GM23248 (cell line): ENCODE data around the gene PFKFB2. TPM values are rescaled to one million over a fixed set of nuclear protein-coding genes. Genes with fewer than 3 reads are reported as not detected.

Experiments used
- DNase-seq: peaks from one replicate; pipeline ENCODE4 v3.0.0-alpha.2; 2015
- H2AFZ ChIP-seq: fragments of 200-600 bp; sonication (generic); 2 replicates; pipeline ENCODE4 v1.6.1; 2016; ENCODE audit warnings: antibody characterized with exemption
- H3F3A ChIP-seq: fragments of 200-600 bp; sonication (generic); 2 replicates; pipeline ENCODE4 v1.6.1; 2016; ENCODE audit warnings: mild to moderate bottlenecking, antibody characterized with exemption, mixed run types; ENCODE audit not compliant: insufficient read depth
- H3K27ac ChIP-seq: fragments of 200-600 bp; sonication (generic); 2 replicates; pipeline ENCODE4 v1.5.1; 2016; ENCODE audit warnings: mild to moderate bottlenecking
- H3K27me3 ChIP-seq: fragments of 200-600 bp; sonication (generic); replicated peaks from 2 replicates; pipeline ENCODE4 v1.6.1; 2016; ENCODE audit warnings: mild to moderate bottlenecking; ENCODE audit not compliant: insufficient read depth
- H3K36me3 ChIP-seq: fragments of 200-600 bp; sonication (generic); 2 replicates; pipeline ENCODE4 v1.6.1; 2016; ENCODE audit warnings: low read depth, mild to moderate bottlenecking
- H3K4me1 ChIP-seq: fragments of 200-600 bp; sonication (generic); 2 replicates; pipeline ENCODE4 v1.6.1; 2016; ENCODE audit warnings: mild to moderate bottlenecking; ENCODE audit not compliant: insufficient read depth
- H3K4me2 ChIP-seq: fragments of 200-600 bp; sonication (generic); one replicate; pipeline ENCODE4 v1.6.1; 2016; ENCODE audit warnings: mild to moderate bottlenecking; ENCODE audit not compliant: unreplicated experiment
- H3K4me3 ChIP-seq: fragments of 200-600 bp; sonication (generic); 2 replicates; pipeline ENCODE4 v1.5.1; 2016; ENCODE audit warnings: mild to moderate bottlenecking
- H3K79me2 ChIP-seq: fragments of 200-600 bp; sonication (generic); 2 replicates; pipeline ENCODE4 v1.6.1; 2016; ENCODE audit warnings: mild to moderate bottlenecking; ENCODE audit not compliant: insufficient read depth
- H3K9ac ChIP-seq: fragments of 200-600 bp; sonication (generic); 2 replicates; pipeline ENCODE4 v1.6.1; 2016; ENCODE audit warnings: mild to moderate bottlenecking
- H3K9me2 ChIP-seq: fragments of 200-600 bp; sonication (generic); 2 replicates; pipeline ENCODE4 v1.6.1; 2016; ENCODE audit warnings: mixed run types, mild to moderate bottlenecking, moderate library complexity; ENCODE audit not compliant: insufficient read depth
- H3K9me3 ChIP-seq: fragments of 200-600 bp; sonication (generic); one replicate; pipeline ENCODE4 v1.6.1; 2017; ENCODE audit warnings: low read depth
- H4K20me1 ChIP-seq: fragments of 200-600 bp; sonication (generic); 2 replicates; pipeline ENCODE4 v1.6.0; 2016; ENCODE audit not compliant: insufficient read depth
- EZH2 ChIP-seq: fragments of 200-600 bp; sonication (generic); IDR thresholded peaks from 2 replicates; pipeline ENCODE4 v1.6.1; 2018; ENCODE audit warnings: antibody characterized with exemption, mild to moderate bottlenecking; ENCODE audit not compliant: insufficient read depth, poor library complexity, severe bottlenecking
- EZH2phosphoT487 ChIP-seq: fragments of 200-600 bp; sonication (generic); IDR thresholded peaks from 2 replicates; pipeline ENCODE4 v1.6.1; 2018; ENCODE audit warnings: antibody characterized with exemption, moderate library complexity, mild to moderate bottlenecking, low read depth; ENCODE audit not compliant: insufficient read depth
- WGBS, 2 experiments: methylation state at CpG; one replicate each; pipeline ENCODE4 v1.1.6; 2015 to 2017; ENCODE audit warnings: low lambda C conversion rate in 2 of 2, low coverage in 1 of 2; ENCODE audit errors: missing lambda C conversion rate in 2 of 2; 5-methylcytosine and 5-hydroxymethylcytosine counted together
- in situ Hi-C: fragments of 300-500 bp; cut with MboI; formaldehyde crosslinking; loops from 2 replicates; pipeline ENCODE4 v1.15.0; 2020
- polyA plus RNA-seq: library from polyadenylated mRNA; unstranded; fragments of >200 nt; fragmentation: Nextera tagmentation; extraction: Ambion mirVana; gene quantifications from 2 replicates; pipeline ENCODE4 v1.2.1, GENCODE V29; 2016
- total RNA-seq: library from RNA; depleted of rRNA; stranded (reverse); fragments of >200 nt; shearing (Covaris generic); gene quantifications from 2 replicates; pipeline ENCODE4 v1.2.3, GENCODE V29; 2014

PFKFB2 gene
- total and polyA plus RNA-seq, 2 experiments from 2014 or later, result 1.6 to 4.2 TPM

- no peak overlapping the region for H3K9ac ChIP-seq
- H3K27ac ChIP-seq, result no peak overlapping the region
- no peak overlapping the region for H2AFZ ChIP-seq
- no peak overlapping the region for H3K4me3 ChIP-seq
- no peaks in the 10 kb centered on the region for H3F3A ChIP-seq
- no peaks in the 10 kb centered on the region; the same call in 1 of the 2 replicates for H3K27me3 ChIP-seq
- TF ChIP-seq EZH2phosphoT487, result no peak
- TF ChIP-seq EZH2, result no peak
- in situ Hi-C loops, result no loop called here
- no peaks in the 10 kb centered on the region for H3K9me2 ChIP-seq
- 19 to 24% methylated on average over 2 of the region's 2 CpGs for WGBS, 2 experiments
- H3K79me2 ChIP-seq, result no peaks in the 10 kb centered on the region
- no peak for DNase-seq
- H3K4me1 ChIP-seq, result no peaks in the 10 kb centered on the region
- H3K9me3 ChIP-seq, result no peaks in the 10 kb centered on the region
- H3K36me3 ChIP-seq, result no peaks in the 10 kb centered on the region
- H4K20me1 ChIP-seq, result no peaks in the 10 kb centered on the region
- no peak overlapping the region for H3K4me2 ChIP-seq
Measured at GRCh38 chr1:207093944-207094343, 40.9 kb downstream of the PFKFB2 start.

DNA sequence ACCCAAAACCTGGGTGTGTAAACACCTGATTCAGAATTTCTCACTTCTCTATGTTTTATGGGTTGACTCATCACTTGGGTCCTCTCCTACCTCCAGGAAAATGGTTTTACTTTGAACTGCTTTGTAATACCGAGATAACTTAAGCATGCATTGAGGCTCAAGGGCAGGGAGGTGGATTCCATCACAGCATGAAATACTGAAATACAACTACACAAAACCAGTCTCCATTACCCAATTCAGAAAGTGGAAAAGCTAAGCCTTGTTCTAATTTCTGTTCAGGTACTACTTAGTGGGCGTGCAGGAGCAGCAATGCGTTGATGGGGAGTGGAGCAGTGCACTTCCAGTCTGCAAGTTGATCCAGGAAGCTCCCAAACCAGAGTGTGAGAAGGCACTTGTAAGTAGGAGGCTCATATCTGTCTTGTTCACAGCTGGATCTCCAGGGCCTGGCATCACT, 44.8 kb downstream of the PFKFB2 start:
- Histone ChIP-seq H3K36me3 (no peaks in the 10 kb centered on the region), H4K20me1 (no peaks in the 10 kb centered on the region), H3K9me2 (no peaks in the 10 kb centered on the region), H3K4me3 (no peak overlapping the region), H3K9ac (no peak overlapping the region), H3K4me2 (no peak overlapping the region), H3K9me3 (no peaks in the 10 kb centered on the region), H3K27me3 (peaks cover 8% of the 10 kb centered on the region), H3K27ac (no peak overlapping the region), H3K4me1 (no peaks in the 10 kb centered on the region), H3F3A (no peaks in the 10 kb centered on the region), H2AFZ (no peak overlapping the region), H3K79me2 (no peaks in the 10 kb centered on the region)
- no peak for TF ChIP-seq EZH2phosphoT487
- in situ Hi-C loops, result no loop called here
- DNase-seq, result no peak
- WGBS, 2 experiments, result 63 to 73% methylated on average over 3 of the region's 3 CpGs

GRCh38 chr1:207101720-207102119, 48.6 kb downstream of the PFKFB2 start:
- Histone ChIP-seq H3K9ac (no peak overlapping the region), H3K4me3 (no peak overlapping the region), H3K36me3 (no peaks in the 10 kb centered on the region), H4K20me1 (no peaks in the 10 kb centered on the region), H3K4me2 (no peak overlapping the region), H3K79me2 (no peaks in the 10 kb centered on the region), H3K9me3 (no peaks in the 10 kb centered on the region), H3K9me2 (no peaks in the 10 kb centered on the region), H3K4me1 (no peaks in the 10 kb centered on the region), H3K27me3 (peaks cover 8% of the 10 kb centered on the region), H3K27ac (no peak overlapping the region), H2AFZ (no peak overlapping the region), H3F3A (no peaks in the 10 kb centered on the region)
- 16 to 20% methylated on average over 1 of the region's 1 CpG for WGBS, 2 experiments
- in situ Hi-C loops, result no loop called here
- TF ChIP-seq EZH2phosphoT487, result no peak
- TF ChIP-seq EZH2, result no peak
- no peak for DNase-seq

GRCh38 chr1:207102146-207102545, 49.1 kb downstream of the PFKFB2 start:
- Histone ChIP-seq H3K79me2 (no peaks in the 10 kb centered on the region), H4K20me1 (no peaks in the 10 kb centered on the region), H2AFZ (no peak overlapping the region), H3K27ac (no peak overlapping the region), H3F3A (no peaks in the 10 kb centered on the region), H3K4me2 (no peak overlapping the region), H3K4me3 (no peak overlapping the region), H3K9ac (no peak overlapping the region), H3K4me1 (no peaks in the 10 kb centered on the region), H3K36me3 (no peaks in the 10 kb centered on the region), H3K9me2 (no peaks in the 10 kb centered on the region), H3K27me3 (peaks cover 8% of the 10 kb centered on the region), H3K9me3 (no peaks in the 10 kb centered on the region)
- TF ChIP-seq EZH2 (no peak), EZH2phosphoT487 (no peak)
- in situ Hi-C loops, result no loop called here
- DNase-seq, result no peak
- 21 to 28% methylated on average over 5 of the region's 5 CpGs for WGBS, 2 experiments

DNA sequence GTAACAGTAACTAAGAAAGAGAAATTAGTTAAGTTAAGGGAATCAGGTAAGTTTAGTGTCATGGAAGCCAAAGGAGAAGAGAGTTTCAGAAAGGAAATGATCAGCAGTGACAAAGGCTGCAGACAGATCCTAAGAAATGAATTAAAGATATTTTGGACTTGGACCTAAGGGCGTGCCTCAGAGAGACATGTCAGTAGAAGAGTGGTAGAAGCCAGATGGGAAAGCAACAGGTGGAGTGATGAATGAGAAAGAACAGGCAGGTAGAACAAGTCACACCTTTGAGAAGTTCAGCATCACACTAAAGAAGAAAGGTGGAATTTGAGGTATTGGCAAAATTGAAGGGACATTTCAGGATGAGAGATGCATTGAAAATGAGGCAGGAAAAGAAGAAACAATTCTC, 49.6 kb downstream of the PFKFB2 start:
- no peaks in the 10 kb centered on the region for H3K4me1 ChIP-seq
- H3K4me2 ChIP-seq, result no peak overlapping the region
- no peak overlapping the region for H2AFZ ChIP-seq
- no peaks in the 10 kb centered on the region for H3K36me3 ChIP-seq
- H3K4me3 ChIP-seq, result no peak overlapping the region
- H3K9ac ChIP-seq, result no peak overlapping the region
- TF ChIP-seq EZH2 (no peak), EZH2phosphoT487 (no peak)
- no peaks in the 10 kb centered on the region for H3K79me2 ChIP-seq
- no peaks in the 10 kb centered on the region for H3K9me3 ChIP-seq
- in situ Hi-C loops, result no loop called here
- H3K9me2 ChIP-seq, result no peaks in the 10 kb centered on the region
- H3K27ac ChIP-seq, result no peak overlapping the region
- WGBS, 2 experiments, result 8 to 31% methylated on average over 1 of the region's 1 CpG
- no peaks in the 10 kb centered on the region for H3F3A ChIP-seq
- H3K27me3 ChIP-seq, result peaks cover 8% of the 10 kb centered on the region
- no peaks in the 10 kb centered on the region for H4K20me1 ChIP-seq
- no peak for DNase-seq
